GM15510 (cell line): ENCODE data around the gene LRIT2.

Experiments
- POLR2A ChIP-seq: IDR thresholded peaks from 3 replicates; pipeline ENCODE4 v1.6.1; 2011; ENCODE audit warnings: borderline replicate concordance; ENCODE audit not compliant: insufficient read length; ENCODE audit errors: extremely low read depth

The LRIT2 gene

GRCh38 chr10:84190621-84191020 is 34.7 kb downstream of the LRIT2 start:
- TF ChIP-seq POLR2A: no peak

DNA sequence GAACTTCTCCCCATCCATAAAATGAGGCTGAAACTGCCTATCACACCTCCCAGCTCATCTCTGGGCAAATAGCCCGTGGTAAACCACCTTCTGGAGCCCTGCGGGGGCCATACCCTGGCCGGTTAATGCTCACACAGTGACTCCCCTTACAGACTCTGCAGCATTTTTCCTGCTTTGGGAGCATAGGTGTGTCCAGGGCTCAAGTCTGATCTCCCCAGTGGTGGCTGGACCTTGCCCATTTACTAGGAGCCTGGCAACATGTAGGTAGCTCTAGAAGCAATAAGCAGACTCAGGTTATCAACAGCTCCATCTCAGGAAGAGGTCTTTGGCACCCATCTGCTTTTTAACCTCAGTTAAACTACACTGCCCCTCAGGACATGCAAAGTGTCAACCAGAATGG is 36.5 kb downstream of the LRIT2 start:
- TF ChIP-seq POLR2A: no peak

- TF ChIP-seq POLR2A: no peak
Observed at GRCh38 chr10:84185526-84186175, 39.7 kb downstream of the LRIT2 start.

DNA sequence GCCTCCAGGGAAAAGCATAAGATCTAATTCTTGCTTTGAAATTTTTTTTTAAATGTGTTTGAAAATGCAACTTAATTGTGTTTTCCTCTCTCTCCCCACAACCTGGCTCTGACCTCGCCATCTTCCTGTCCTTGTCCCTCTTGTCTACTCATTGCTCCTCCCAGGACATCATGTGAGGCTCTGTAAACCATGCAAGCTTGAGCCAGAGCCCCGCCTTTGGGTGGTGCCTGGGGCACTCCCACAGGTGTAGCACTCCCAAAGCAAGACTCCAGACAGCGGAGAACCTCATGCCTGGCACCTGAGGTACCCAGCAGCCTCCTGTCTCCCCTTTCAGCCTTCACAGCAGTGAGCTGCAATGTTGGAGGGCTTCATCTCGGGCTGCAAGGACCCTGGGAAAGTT is 40.8 kb downstream of the LRIT2 start:
- TF ChIP-seq POLR2A: no peak

DNA sequence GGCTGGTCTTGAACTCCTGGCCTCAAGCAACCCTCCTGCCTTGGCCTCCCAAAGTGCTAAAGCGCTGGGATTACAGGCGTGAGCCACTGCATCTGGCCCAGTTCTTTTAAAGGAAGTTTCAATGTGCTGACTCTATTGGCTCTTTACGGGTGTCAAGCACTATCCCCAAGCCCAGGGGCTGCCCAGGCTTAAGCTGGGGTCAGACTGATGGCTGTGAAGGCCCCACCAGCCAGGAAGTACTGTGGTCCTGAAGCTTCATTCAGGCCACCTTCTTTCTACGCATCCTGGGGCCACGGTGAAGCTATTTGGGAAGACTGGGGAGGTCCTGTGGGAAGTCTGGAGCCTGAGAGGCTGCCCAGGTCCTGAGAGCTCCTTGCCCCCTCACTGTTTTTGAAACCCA is 43.7 kb downstream of the LRIT2 start:
- TF ChIP-seq POLR2A: no peak

- no peak for TF ChIP-seq POLR2A
Observed at GRCh38 chr10:84179059-84179710, 46.2 kb downstream of the LRIT2 start.

DNA sequence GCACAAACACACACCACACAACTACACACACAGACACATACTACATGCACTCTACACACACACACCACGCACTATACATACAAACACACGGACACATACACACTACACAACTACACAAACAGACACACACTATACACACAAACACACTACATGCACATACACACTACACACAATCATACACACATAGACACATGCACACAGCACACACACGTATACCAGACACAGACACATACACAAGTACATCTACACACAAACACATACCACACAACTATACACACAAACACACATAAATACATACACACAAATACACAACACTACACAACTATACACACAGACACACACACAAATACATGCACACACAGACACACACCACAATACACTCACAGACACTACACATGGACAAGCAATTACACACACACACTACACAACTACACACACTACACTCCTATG is 47.2 kb downstream of the LRIT2 start:
- TF ChIP-seq POLR2A: no peak

- TF ChIP-seq POLR2A: no peak
Observed at GRCh38 chr10:84177541-84178141, 47.7 kb downstream of the LRIT2 start.

GRCh38 chr10:84176836-84177474 is 48.4 kb downstream of the LRIT2 start:
- TF ChIP-seq POLR2A: no peak

- TF ChIP-seq POLR2A: no peak
Observed at GRCh38 chr10:84176351-84176750, 49.0 kb downstream of the LRIT2 start.

GRCh38 chr10:84175436-84175835 is 49.9 kb downstream of the LRIT2 start:
- no peak for TF ChIP-seq POLR2A

DNA sequence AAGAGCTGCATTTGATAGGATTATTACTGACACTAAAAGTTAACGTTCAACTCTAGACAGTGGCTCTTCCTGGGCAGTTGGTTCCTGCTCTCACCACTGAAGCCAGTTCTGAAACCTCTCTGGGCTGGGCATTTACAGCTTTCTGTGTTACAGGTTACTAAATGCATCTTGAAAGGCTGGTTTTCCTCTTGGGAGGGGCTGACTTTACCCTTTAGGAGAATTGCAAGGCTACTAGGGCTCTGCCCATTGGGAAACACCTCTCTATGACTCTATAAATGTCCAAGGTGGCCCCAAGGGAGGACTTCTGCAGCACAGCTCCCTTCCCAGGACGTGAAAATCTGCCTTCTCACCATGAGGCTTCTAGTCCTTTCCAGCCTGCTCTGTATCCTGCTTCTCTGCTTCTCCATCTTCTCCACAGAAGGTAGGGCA is 51.8 kb downstream of the LRIT2 start, which contains the start of gene GPR15LG:
TSS of gene GPR15LG (plus strand) at position 301 of the 429 bp plus-strand sequence. CDS start at position 352, 51 bp downstream.
- TF ChIP-seq POLR2A: no peak

DNA sequence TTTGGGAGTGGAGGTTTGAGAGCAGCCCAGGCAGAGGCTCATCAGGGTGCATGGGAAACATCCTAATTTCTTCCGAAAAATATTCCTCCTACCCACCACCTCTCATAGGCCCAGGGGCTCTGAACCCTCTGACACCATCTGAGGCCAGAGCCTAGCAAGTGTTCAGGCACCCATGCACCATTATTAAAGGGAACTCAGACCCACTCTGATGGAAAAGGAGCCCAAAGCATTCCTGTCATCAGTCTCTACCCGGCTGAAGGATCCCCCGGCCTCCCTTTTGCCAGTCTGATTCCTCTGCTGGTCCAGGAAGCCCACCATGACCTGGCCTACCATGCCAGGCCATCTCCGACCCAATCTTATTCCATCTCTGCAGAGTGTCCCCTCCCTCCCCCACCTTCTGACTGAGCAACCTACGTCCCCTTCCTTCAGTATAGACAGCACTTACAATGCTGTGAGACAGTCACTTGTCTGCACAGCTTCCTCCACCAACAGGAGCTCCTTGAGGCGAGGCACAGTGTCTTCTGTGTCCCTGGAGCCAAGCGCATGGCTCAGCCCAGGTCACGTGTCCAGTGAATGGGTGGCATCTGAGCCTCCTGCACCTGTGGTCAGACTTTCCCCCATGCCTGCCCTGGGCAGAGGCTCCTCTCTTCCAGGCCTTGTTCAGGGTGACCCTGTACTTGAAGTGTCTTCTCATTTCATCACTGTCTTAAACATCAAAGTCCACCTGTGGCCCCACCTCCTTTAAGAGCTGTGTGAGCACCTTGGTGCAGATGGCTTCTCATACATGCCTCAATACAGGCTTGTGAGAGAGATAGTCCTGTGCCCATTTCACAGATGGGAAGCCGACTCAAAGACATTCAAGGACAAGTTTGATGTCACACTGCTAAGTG is 52.6 kb downstream of the LRIT2 start:
- no peak for TF ChIP-seq POLR2A
